ENCODE results near the gene TMEM259.

DNA sequence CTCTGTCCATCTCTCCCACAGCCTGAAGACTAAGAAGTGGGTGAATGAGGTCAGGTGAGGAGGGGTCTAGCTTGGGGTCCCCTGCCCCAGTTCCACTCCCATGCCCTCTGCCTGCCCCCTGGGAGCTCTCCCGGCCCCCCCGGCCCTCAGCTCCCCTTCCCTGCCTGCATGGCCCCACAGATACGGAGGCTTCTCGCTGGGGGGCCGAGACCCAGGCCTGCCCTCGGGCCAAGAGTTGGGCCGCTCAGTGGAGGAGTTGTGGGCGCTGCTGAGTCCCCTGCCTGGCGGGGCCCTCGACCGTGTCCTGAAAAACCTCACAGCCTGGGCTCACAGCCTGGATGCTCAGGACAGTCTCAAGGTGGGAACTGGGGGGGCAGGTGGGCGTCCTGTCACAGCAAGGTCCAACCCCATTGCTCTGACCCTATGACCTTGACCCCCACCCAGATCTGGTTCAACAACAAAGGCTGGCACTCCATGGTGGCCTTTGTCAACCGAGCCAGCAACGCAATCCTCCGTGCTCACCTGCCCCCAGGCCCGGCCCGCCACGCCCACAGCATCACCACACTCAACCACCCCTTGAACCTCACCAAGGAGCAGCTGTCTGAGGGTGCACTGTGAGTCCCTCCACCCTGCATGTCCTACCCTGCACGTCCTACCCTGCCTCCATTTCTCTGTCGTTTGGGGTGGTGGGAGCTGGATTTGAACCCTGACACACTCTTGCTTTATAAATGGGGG lies 35.1 kb upstream of the TMEM259 start:
- TF ChIP-seq POLR2A (IDR thresholded peaks at IDR 0.05): no peak
- TF ChIP-seq, protein P1, sequence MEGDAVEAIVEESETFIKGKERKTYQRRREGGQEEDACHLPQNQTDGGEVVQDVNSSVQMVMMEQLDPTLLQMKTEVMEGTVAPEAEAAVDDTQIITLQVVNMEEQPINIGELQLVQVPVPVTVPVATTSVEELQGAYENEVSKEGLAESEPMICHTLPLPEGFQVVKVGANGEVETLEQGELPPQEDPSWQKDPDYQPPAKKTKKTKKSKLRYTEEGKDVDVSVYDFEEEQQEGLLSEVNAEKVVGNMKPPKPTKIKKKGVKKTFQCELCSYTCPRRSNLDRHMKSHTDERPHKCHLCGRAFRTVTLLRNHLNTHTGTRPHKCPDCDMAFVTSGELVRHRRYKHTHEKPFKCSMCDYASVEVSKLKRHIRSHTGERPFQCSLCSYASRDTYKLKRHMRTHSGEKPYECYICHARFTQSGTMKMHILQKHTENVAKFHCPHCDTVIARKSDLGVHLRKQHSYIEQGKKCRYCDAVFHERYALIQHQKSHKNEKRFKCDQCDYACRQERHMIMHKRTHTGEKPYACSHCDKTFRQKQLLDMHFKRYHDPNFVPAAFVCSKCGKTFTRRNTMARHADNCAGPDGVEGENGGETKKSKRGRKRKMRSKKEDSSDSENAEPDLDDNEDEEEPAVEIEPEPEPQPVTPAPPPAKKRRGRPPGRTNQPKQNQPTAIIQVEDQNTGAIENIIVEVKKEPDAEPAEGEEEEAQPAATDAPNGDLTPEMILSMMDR (IDR thresholded peaks at IDR 0.05): no peak

Data from body of pancreas (tissue), 4 donors.